GM12892 (cell line): Measurements from ENCODE around the gene EHD2.

Experiments used
- POLR2A ChIP-seq: IDR thresholded peaks from 2 replicates; pipeline ENCODE4 v1.6.1; 2011; ENCODE audit warnings: low read depth, low read length, control low read depth
- POLR2AphosphoS5 ChIP-seq: IDR thresholded peaks from 2 replicates; pipeline ENCODE4 v1.6.1; 2011; ENCODE audit warnings: low read depth, low read length, control low read depth
- TAF1 ChIP-seq: IDR thresholded peaks from 2 replicates; pipeline ENCODE4 v1.6.1; 2011; ENCODE audit warnings: low read depth, mild to moderate bottlenecking, control low read depth, low read length, borderline replicate concordance

DNA sequence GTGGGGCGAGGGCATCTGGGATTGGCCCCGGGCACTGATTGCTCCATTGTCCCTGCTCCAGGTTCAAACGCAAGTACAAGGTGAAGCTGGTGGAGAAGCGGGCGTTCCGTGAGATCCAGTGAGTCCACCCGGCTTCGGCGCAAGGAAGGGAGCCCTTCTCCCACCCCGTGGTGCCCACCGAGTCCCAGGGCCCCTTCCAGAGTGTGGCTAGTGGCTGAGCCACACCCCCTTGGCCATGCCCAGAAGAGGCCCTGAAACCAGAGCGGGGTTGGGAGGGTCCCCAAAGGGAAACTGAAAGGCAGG, 43.4 kb downstream of the EHD2 start:
- TF ChIP-seq TAF1 (no peak), POLR2A (no peak), POLR2AphosphoS5 (no peak)
